A549 (cell line): ENCODE results near the gene ACVRL1.

Experiments
- EP300 ChIP-seq, 2 experiments: fragments of >200 bp; sonication (Bioruptor Twin); formaldehyde crosslinking; IDR thresholded peaks; 2 replicates in 1 of 2; 3 replicates in 1 of 2; pipeline ENCODE4 v1.6.1; 2016 to 2017
- MAFK ChIP-seq: fragments of 450-650 bp; IDR thresholded peaks from 2 replicates; pipeline ENCODE4 v1.6.1; 2014; ENCODE audit not compliant: partially characterized antibody
- PHF8 ChIP-seq: fragments of 200-600 bp; sonication (generic); IDR thresholded peaks from 2 replicates; pipeline ENCODE4 v1.6.1; 2016; ENCODE audit warnings: low read depth, mild to moderate bottlenecking, antibody characterized with exemption, moderate library complexity, borderline replicate concordance
- POLR2A ChIP-seq: IDR thresholded peaks from 2 replicates; pipeline ENCODE4 v1.6.1; 2012; ENCODE audit warnings: mild to moderate bottlenecking, low read length
- RAD21 ChIP-seq, 2 experiments: fragments of >200 bp in 1 of 2; sonication (Bioruptor Twin) in 1 of 2; formaldehyde crosslinking in 1 of 2; IDR thresholded peaks in 1 of 2; conservative IDR thresholded peaks in 1 of 2; 2 replicates in 1 of 2; 3 replicates in 1 of 2; pipeline ENCODE4 v1.6.1; 2012 to 2018; ENCODE audit warnings: inconsistent platforms in 1 of 2
- RCOR1 ChIP-seq: fragments of 150-350 bp; IDR thresholded peaks from 2 replicates; pipeline ENCODE4 v1.6.1; 2014; ENCODE audit warnings: antibody characterized with exemption, low read length, low read depth
- RFX5 ChIP-seq: fragments of 450-650 bp; IDR thresholded peaks from 2 replicates; pipeline ENCODE4 v1.7.1; 2014; ENCODE audit warnings: antibody characterized with exemption, mild to moderate bottlenecking, moderate library complexity
- TF ChIP-seq, protein P1 (sequence below): fragments of >200 bp; sonication (Bioruptor Twin); formaldehyde crosslinking; IDR thresholded peaks from 3 replicates; pipeline ENCODE4 v1.5.1; 2016
- TF ChIP-seq, protein P2 (sequence below): IDR thresholded peaks from 2 replicates; pipeline ENCODE4 v1.6.1; 2012
- TF ChIP-seq, protein P3 (sequence below): fragments of 200-600 bp; sonication (generic); IDR thresholded peaks from 2 replicates; pipeline ENCODE4 v1.6.1; 2016; ENCODE audit warnings: antibody characterized with exemption, mild to moderate bottlenecking, moderate library complexity

DNA sequence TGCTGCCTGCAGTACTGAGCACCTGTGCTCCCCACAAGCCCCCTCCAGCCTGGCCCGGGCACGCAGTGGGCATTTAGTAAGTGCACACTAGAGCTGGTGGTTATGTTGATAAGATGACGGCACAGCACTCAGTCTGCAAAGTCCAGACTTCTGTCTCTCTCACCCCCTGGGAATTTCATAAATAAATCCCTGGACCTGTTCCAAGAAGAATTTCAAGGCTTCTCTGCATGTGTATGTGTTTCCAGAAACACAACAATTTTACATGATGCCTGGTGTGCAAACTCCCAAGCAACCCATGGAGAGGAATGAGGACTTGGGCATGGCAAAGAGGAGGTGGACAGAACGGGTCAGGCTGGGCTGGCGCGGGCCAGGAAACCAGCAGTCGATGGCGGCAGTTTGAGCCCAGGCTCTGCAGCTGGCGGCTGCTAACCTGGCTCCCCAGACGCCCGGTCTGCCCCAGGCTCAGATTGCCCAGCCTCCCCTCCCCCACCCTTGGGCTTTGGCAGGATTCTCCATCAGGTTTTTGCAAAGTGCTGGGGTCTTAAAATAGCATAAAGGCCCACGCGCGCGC, 33.8 kb downstream of the ACVRL1 start:
- TF ChIP-seq, protein P1, sequence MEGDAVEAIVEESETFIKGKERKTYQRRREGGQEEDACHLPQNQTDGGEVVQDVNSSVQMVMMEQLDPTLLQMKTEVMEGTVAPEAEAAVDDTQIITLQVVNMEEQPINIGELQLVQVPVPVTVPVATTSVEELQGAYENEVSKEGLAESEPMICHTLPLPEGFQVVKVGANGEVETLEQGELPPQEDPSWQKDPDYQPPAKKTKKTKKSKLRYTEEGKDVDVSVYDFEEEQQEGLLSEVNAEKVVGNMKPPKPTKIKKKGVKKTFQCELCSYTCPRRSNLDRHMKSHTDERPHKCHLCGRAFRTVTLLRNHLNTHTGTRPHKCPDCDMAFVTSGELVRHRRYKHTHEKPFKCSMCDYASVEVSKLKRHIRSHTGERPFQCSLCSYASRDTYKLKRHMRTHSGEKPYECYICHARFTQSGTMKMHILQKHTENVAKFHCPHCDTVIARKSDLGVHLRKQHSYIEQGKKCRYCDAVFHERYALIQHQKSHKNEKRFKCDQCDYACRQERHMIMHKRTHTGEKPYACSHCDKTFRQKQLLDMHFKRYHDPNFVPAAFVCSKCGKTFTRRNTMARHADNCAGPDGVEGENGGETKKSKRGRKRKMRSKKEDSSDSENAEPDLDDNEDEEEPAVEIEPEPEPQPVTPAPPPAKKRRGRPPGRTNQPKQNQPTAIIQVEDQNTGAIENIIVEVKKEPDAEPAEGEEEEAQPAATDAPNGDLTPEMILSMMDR = no peak
- TF ChIP-seq, protein P2, sequence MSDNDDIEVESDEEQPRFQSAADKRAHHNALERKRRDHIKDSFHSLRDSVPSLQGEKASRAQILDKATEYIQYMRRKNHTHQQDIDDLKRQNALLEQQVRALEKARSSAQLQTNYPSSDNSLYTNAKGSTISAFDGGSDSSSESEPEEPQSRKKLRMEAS = no peak
- TF ChIP-seq MAFK (no peak), RAD21 (conservative IDR thresholded peaks at IDR 0.05 in 1 of 2, IDR thresholded peaks at IDR 0.05 in 1 of 2) (no peak), POLR2A (no peak), RCOR1 (no peak), PHF8 (no peak), EP300 (IDR thresholded peaks at IDR 0.05) (no peak), RFX5 (no peak)
- TF ChIP-seq, protein P3, sequence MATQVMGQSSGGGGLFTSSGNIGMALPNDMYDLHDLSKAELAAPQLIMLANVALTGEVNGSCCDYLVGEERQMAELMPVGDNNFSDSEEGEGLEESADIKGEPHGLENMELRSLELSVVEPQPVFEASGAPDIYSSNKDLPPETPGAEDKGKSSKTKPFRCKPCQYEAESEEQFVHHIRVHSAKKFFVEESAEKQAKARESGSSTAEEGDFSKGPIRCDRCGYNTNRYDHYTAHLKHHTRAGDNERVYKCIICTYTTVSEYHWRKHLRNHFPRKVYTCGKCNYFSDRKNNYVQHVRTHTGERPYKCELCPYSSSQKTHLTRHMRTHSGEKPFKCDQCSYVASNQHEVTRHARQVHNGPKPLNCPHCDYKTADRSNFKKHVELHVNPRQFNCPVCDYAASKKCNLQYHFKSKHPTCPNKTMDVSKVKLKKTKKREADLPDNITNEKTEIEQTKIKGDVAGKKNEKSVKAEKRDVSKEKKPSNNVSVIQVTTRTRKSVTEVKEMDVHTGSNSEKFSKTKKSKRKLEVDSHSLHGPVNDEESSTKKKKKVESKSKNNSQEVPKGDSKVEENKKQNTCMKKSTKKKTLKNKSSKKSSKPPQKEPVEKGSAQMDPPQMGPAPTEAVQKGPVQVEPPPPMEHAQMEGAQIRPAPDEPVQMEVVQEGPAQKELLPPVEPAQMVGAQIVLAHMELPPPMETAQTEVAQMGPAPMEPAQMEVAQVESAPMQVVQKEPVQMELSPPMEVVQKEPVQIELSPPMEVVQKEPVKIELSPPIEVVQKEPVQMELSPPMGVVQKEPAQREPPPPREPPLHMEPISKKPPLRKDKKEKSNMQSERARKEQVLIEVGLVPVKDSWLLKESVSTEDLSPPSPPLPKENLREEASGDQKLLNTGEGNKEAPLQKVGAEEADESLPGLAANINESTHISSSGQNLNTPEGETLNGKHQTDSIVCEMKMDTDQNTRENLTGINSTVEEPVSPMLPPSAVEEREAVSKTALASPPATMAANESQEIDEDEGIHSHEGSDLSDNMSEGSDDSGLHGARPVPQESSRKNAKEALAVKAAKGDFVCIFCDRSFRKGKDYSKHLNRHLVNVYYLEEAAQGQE = no peak
